WERI-Rb-1 (cell line): ENCODE measurements around the gene ATP10D.

Experiments
- DNase-seq: peaks from one replicate; pipeline ENCODE4 v3.0.0-alpha.2; 2020
- H3K27ac ChIP-seq: fragments of 250-450 bp; sonication (Bioruptor Pico); 2 replicates; pipeline ENCODE4 v1.5.1; 2020; ENCODE audit warnings: mild to moderate bottlenecking, moderate library complexity
- H3K27me3 ChIP-seq: fragments of 250-450 bp; sonication (Bioruptor Pico); 2 replicates; pipeline ENCODE4 v1.5.1; 2021; ENCODE audit warnings: mild to moderate bottlenecking, low read depth, moderate library complexity; ENCODE audit not compliant: insufficient read depth, severe bottlenecking
- H3K36me3 ChIP-seq: fragments of 250-450 bp; sonication (Bioruptor Pico); 2 replicates; pipeline ENCODE4 v1.5.1; 2020; ENCODE audit warnings: mild to moderate bottlenecking, moderate library complexity
- H3K4me3 ChIP-seq: 2 replicates; pipeline ENCODE4 v1.5.1; 2011; ENCODE audit warnings: low read depth, mild to moderate bottlenecking, control low read depth, low read length
- H3K9me3 ChIP-seq: fragments of 250-450 bp; sonication (Bioruptor Pico); 2 replicates; pipeline ENCODE4 v1.5.1; 2021; ENCODE audit warnings: mild to moderate bottlenecking, moderate library complexity; ENCODE audit not compliant: severe bottlenecking
- TF ChIP-seq, protein P1 (sequence below): IDR thresholded peaks from 2 replicates; pipeline ENCODE4 v1.5.1; 2011; ENCODE audit warnings: low read depth, mild to moderate bottlenecking, control low read depth, inconsistent platforms, low read length

Gene ATP10D

GRCh38 chr4:47612116-47613023 is 127.3 kb downstream of the ATP10D start:
- TF ChIP-seq, protein P1, sequence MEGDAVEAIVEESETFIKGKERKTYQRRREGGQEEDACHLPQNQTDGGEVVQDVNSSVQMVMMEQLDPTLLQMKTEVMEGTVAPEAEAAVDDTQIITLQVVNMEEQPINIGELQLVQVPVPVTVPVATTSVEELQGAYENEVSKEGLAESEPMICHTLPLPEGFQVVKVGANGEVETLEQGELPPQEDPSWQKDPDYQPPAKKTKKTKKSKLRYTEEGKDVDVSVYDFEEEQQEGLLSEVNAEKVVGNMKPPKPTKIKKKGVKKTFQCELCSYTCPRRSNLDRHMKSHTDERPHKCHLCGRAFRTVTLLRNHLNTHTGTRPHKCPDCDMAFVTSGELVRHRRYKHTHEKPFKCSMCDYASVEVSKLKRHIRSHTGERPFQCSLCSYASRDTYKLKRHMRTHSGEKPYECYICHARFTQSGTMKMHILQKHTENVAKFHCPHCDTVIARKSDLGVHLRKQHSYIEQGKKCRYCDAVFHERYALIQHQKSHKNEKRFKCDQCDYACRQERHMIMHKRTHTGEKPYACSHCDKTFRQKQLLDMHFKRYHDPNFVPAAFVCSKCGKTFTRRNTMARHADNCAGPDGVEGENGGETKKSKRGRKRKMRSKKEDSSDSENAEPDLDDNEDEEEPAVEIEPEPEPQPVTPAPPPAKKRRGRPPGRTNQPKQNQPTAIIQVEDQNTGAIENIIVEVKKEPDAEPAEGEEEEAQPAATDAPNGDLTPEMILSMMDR = no peak
- no peak overlapping the region for H3K4me3 ChIP-seq
- no peak for DNase-seq

DNA sequence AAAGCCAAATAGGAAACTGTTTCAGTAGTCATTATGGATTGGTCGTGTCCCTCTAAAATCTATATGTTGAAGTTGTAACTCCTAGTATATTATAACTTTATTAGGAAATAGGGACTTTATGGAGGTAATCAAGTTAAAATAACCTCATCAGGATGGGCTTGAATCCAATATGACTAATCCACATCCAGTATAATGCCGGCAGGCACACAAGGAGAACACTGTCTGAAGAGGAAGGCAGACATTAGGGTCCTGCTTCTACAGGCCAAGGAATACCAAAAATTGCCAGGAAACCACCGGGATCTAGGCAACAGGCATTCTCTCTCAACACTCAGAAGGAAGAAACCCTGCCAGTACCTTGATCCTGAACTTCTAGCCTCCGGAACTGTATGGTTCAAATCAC is 130.3 kb downstream of the ATP10D start:
- H3K27me3 ChIP-seq = no peaks in the 10 kb centered on the region
- no peaks in the 10 kb centered on the region for H3K36me3 ChIP-seq
- no peak overlapping the region for H3K4me3 ChIP-seq
- DNase-seq = no peak
- H3K9me3 ChIP-seq = no peaks in the 10 kb centered on the region
- H3K27ac ChIP-seq = no peak overlapping the region
- TF ChIP-seq, protein P1 = no peak

More at GRCh38 chr4:47612116-47613023, 127.3 kb downstream of the ATP10D start:
- H3K27me3 ChIP-seq = no peaks in the 10 kb centered on the region
- no peaks in the 10 kb centered on the region for H3K9me3 ChIP-seq
- no peaks in the 10 kb centered on the region for H3K36me3 ChIP-seq
- no peak overlapping the region for H3K27ac ChIP-seq

DNA sequence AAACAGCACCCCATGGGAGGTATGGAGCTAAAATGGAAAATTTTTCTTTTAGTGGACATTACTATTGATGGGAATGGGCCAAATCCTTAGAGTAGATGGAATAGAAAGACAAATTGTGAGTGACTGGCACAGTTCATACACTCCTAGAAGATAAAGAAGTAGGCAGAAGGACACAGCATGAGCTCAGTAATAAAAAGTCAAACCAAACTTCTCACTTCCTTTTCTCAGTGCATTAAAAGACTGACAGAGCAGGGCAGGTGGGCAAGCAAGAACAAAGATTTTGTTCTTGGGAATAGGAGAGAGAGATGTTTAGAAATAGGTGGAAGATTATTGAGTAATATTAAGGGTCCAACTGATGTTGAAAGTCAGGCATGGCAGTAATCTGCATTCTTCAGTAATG is 132.5 kb downstream of the ATP10D start:
- H3K9me3 ChIP-seq = no peaks in the 10 kb centered on the region
- TF ChIP-seq, protein P1 = no peak
- H3K27me3 ChIP-seq = no peaks in the 10 kb centered on the region
- H3K4me3 ChIP-seq = no peak overlapping the region
- DNase-seq = no peak
- no peak overlapping the region for H3K27ac ChIP-seq
- no peaks in the 10 kb centered on the region for H3K36me3 ChIP-seq

- H3K27me3 ChIP-seq = no peaks in the 10 kb centered on the region
These were observed 134.6 kb downstream of the ATP10D start for GRCh38 chr4:47619691-47620090.

GRCh38 chr4:47621181-47621580 is 136.1 kb downstream of the ATP10D start:
- H3K9me3 ChIP-seq = no peaks in the 10 kb centered on the region
- TF ChIP-seq, protein P1 = no peak
- no peaks in the 10 kb centered on the region for H3K27me3 ChIP-seq
- no peak for DNase-seq
- no peak overlapping the region for H3K4me3 ChIP-seq
- H3K36me3 ChIP-seq = no peaks in the 10 kb centered on the region
- H3K27ac ChIP-seq = no peak overlapping the region

More at GRCh38 chr4:47619691-47620090, 134.6 kb downstream of the ATP10D start:
- Histone ChIP-seq H3K27ac (no peak overlapping the region), H3K4me3 (no peak overlapping the region), H3K9me3 (no peaks in the 10 kb centered on the region), H3K36me3 (no peaks in the 10 kb centered on the region)
- TF ChIP-seq, protein P1 = no peak
- DNase-seq = no peak
